Lower lobe of right lung (tissue), 2 donors: ENCODE results near the gene SLC27A1. TPM values are rescaled to one million over a fixed set of nuclear protein-coding genes. Genes with fewer than 3 reads are reported as not detected.
A peak's percentile ranks its signal among the peaks of the same experiment; 100 is the strongest.
"Not testable (repeated sequence)": the region's sequence is repeated elsewhere in the genome, so short reads cannot be mapped to it uniquely, and the experiment has no call there.

ENCODE experiments used
- ATAC-seq, 2 donors: fragments of 200-7000 bp; cut with Tn5 transposase; one replicate each; pipeline ENCODE4 v1.9.1; 2020 to 2022; ENCODE audit warnings: mild to moderate bottlenecking in 2 of 2, moderate library complexity in 2 of 2
- DNase-seq: peaks from one replicate; pipeline ENCODE4 v3.0.0-alpha.2; 2020
- H3K27ac ChIP-seq: fragments of 200-600 bp; one replicate; pipeline ENCODE4 v1.8.0; 2022
- H3K27me3 ChIP-seq: fragments of 200-600 bp; one replicate; pipeline ENCODE4 v1.8.0; 2022; ENCODE audit warnings: low read depth
- H3K36me3 ChIP-seq: fragments of 200-600 bp; one replicate; pipeline ENCODE4 v1.8.0; 2022; ENCODE audit warnings: mild to moderate bottlenecking
- H3K4me1 ChIP-seq: fragments of 200-600 bp; one replicate; pipeline ENCODE4 v1.8.0; 2022
- H3K4me3 ChIP-seq: fragments of 200-600 bp; one replicate; pipeline ENCODE4 v1.8.0; 2022; ENCODE audit warnings: mild to moderate bottlenecking
- H3K9me3 ChIP-seq: fragments of 200-600 bp; one replicate; pipeline ENCODE4 v1.8.0; 2022
- CTCF ChIP-seq: fragments of 200-600 bp; IDR thresholded peaks from one replicate; pipeline ENCODE4 v1.8.0; 2022; ENCODE audit warnings: antibody characterized with exemption, mild to moderate bottlenecking
- intact Hi-C: fragments of 100-400 bp; cut with DNase I; formaldehyde crosslinking; loops from one replicate; pipeline ENCODE4 v1.11.0; 2022
- total RNA-seq: library from RNA; stranded (reverse); fragmentation: NEBNext Ultra II Directional; extraction: Animal tissue kit (Norgen Biotek cat#: 25700); gene quantifications from one replicate; pipeline ENCODE4 v1.2.1, GENCODE V29; 2021
- donor health status: DM: no; HTN: yes; CAD: no; lungs with severe emphysema.

Gene SLC27A1
- total RNA-seq, 1 donor from 2014 or later: 27.0 TPM

GRCh38 chr19:17491287-17491686 is 21.0 kb downstream of the SLC27A1 start:
- TF ChIP-seq CTCF: no peak
- no peak for DNase-seq
- H3K36me3 ChIP-seq: no peaks in the 10 kb centered on the region
- H3K9me3 ChIP-seq: no peaks in the 10 kb centered on the region
- H3K27me3 ChIP-seq: no peaks in the 10 kb centered on the region
- peaks cover 26% of the 10 kb centered on the region for H3K4me1 ChIP-seq
- no peak overlapping the region for H3K4me3 ChIP-seq
- no peak for ATAC-seq
- intact Hi-C loops: no loop called here
- no peak overlapping the region for H3K27ac ChIP-seq

- Histone ChIP-seq H3K27ac (no peak overlapping the region), H3K9me3 (no peaks in the 10 kb centered on the region), H3K4me1 (peaks cover 31% of the 10 kb centered on the region), H3K27me3 (no peaks in the 10 kb centered on the region), H3K4me3 (no peak overlapping the region), H3K36me3 (peaks cover 10% of the 10 kb centered on the region)
- intact Hi-C loops: no loop called here
- no peak for DNase-seq
- no peak for TF ChIP-seq CTCF
- ATAC-seq: no peak
Observed at GRCh38 chr19:17495639-17496296, 25.4 kb downstream of the SLC27A1 start.

- peak; percentile 88 for DNase-seq
- H3K4me1 ChIP-seq: peaks cover 31% of the 10 kb centered on the region
- peaks cover 17% of the 10 kb centered on the region for H3K36me3 ChIP-seq
- peak overlapping the region; percentile 25 for H3K27ac ChIP-seq
- H3K9me3 ChIP-seq: no peaks in the 10 kb centered on the region
- peak; percentile 91 for TF ChIP-seq CTCF
- no peaks in the 10 kb centered on the region for H3K27me3 ChIP-seq
- ATAC-seq: peak; percentile 85 to 92
- no peak overlapping the region for H3K4me3 ChIP-seq
- intact Hi-C loops: no loop called here
Observed at GRCh38 chr19:17496337-17496997, 26.1 kb downstream of the SLC27A1 start.

GRCh38 chr19:17497149-17497798 is 26.9 kb downstream of the SLC27A1 start:
- DNase-seq: no peak
- H3K36me3 ChIP-seq: peaks cover 17% of the 10 kb centered on the region
- no peaks in the 10 kb centered on the region for H3K9me3 ChIP-seq
- no peak overlapping the region for H3K27ac ChIP-seq
- intact Hi-C loops: no loop called here
- TF ChIP-seq CTCF: no peak
- no peak for ATAC-seq
- H3K4me1 ChIP-seq: peaks cover 31% of the 10 kb centered on the region
- H3K4me3 ChIP-seq: no peak overlapping the region
- no peaks in the 10 kb centered on the region for H3K27me3 ChIP-seq

- Histone ChIP-seq H3K36me3 (peaks cover 17% of the 10 kb centered on the region), H3K4me1 (peaks cover 31% of the 10 kb centered on the region), H3K27ac (peak overlapping the region; percentile 88)
- H3K27me3 ChIP-seq, intact Hi-C loops, ATAC-seq, H3K4me3 ChIP-seq, DNase-seq, H3K9me3 ChIP-seq: not testable (repeated sequence)
- TF ChIP-seq CTCF: peak; percentile 8
Observed at GRCh38 chr19:17499025-17499424, 28.7 kb downstream of the SLC27A1 start.
